Nephron progenitor cell (in vitro differentiated cells): ENCODE results near the gene AP5Z1.

Source experiments
- DNase-seq: peaks from one replicate; pipeline ENCODE4 v3.0.0; 2021
- H3K27ac Mint-ChIP-seq: 2 replicates; pipeline ENCODE4 v1.8.0; 2021; ENCODE audit warnings: mild to moderate bottlenecking, moderate library complexity, mixed read lengths
- H3K27me3 Mint-ChIP-seq: 2 replicates; pipeline ENCODE4 v1.8.0; 2021; ENCODE audit warnings: mild to moderate bottlenecking, low read depth, mixed read lengths; ENCODE audit not compliant: poor library complexity
- H3K36me3 Mint-ChIP-seq: 2 replicates; pipeline ENCODE4 v1.8.0; 2021; ENCODE audit warnings: low read depth, mixed read lengths
- H3K4me1 Mint-ChIP-seq: 2 replicates; pipeline ENCODE4 v1.8.0; 2021; ENCODE audit warnings: mixed read lengths
- H3K4me3 Mint-ChIP-seq: 2 replicates; pipeline ENCODE4 v1.8.0; 2021; ENCODE audit warnings: mild to moderate bottlenecking, moderate library complexity, mixed read lengths
- H3K9me3 Mint-ChIP-seq: 2 replicates; pipeline ENCODE4 v1.8.0; 2021; ENCODE audit warnings: mild to moderate bottlenecking, moderate library complexity, mixed read lengths
- TF ChIP-seq, protein P1 (sequence below): fragments of 200-600 bp; sonication (generic); IDR thresholded peaks from 2 replicates; pipeline ENCODE4 v1.5.0; 2021; ENCODE audit warnings: antibody characterized with exemption

The AP5Z1 gene

DNA sequence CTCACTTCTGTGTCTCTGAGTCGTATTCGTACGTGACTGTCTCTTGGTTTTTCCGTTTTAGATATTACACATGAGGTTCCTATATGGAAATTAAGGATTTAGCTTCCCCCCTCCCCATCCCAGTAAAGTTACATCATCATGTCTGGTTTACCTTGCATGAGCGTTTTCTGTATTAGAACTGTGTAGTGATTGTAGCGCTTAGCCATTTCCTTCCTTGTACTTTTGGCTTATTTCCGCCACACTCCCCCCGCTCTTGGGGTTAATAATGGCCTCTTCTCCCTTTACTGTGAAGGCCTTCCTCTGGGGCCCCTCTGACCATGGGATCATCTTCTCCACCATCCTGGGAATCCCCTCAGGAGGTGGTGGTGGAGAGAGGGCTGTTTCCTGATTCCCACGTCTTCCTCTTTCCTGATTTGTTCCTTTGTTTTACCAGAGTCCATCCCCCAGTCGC, 27.2 kb upstream of the AP5Z1 start:
- no peaks in the 10 kb centered on the region for H3K9me3 Mint-ChIP-seq
- DNase-seq, result no peak
- peaks cover 2% of the 10 kb centered on the region for H3K27me3 Mint-ChIP-seq
- peak overlapping the region; percentile 96 for H3K27ac Mint-ChIP-seq
- H3K4me3 Mint-ChIP-seq, result peak overlapping the region; percentile 54
- TF ChIP-seq, protein P1, sequence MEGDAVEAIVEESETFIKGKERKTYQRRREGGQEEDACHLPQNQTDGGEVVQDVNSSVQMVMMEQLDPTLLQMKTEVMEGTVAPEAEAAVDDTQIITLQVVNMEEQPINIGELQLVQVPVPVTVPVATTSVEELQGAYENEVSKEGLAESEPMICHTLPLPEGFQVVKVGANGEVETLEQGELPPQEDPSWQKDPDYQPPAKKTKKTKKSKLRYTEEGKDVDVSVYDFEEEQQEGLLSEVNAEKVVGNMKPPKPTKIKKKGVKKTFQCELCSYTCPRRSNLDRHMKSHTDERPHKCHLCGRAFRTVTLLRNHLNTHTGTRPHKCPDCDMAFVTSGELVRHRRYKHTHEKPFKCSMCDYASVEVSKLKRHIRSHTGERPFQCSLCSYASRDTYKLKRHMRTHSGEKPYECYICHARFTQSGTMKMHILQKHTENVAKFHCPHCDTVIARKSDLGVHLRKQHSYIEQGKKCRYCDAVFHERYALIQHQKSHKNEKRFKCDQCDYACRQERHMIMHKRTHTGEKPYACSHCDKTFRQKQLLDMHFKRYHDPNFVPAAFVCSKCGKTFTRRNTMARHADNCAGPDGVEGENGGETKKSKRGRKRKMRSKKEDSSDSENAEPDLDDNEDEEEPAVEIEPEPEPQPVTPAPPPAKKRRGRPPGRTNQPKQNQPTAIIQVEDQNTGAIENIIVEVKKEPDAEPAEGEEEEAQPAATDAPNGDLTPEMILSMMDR, result no peak
- peaks cover 58% of the 10 kb centered on the region for H3K4me1 Mint-ChIP-seq
- peaks cover 34% of the 10 kb centered on the region for H3K36me3 Mint-ChIP-seq

DNA sequence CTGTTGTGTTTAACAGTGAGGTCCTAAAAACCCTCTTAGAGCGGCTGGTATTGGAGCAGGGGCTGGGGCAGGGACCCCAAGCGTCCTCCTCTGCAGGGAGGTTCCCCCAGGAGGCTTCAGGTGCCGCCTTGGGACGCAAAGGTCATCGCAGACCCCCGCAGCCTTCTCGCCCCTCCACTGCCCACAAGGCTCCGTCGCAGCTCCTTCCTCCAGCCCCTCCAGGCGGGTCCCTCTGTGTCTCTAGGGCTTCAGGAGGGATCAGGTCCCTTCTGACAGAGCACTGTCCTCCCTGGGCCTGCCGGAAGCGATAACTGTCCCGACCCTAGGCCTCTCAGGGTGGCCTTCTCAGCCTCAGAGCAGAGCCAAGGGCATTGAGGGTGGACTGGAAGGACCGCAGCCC, 26.1 kb upstream of the AP5Z1 start:
- Mint-ChIP-seq H3K36me3 (peaks cover 34% of the 10 kb centered on the region), H3K4me1 (peaks cover 47% of the 10 kb centered on the region), H3K27me3 (peaks cover 2% of the 10 kb centered on the region), H3K9me3 (no peaks in the 10 kb centered on the region), H3K27ac (peak overlapping the region; percentile 76), H3K4me3 (no peak overlapping the region)
- no peak for DNase-seq
- TF ChIP-seq, protein P1, result no peak

DNA sequence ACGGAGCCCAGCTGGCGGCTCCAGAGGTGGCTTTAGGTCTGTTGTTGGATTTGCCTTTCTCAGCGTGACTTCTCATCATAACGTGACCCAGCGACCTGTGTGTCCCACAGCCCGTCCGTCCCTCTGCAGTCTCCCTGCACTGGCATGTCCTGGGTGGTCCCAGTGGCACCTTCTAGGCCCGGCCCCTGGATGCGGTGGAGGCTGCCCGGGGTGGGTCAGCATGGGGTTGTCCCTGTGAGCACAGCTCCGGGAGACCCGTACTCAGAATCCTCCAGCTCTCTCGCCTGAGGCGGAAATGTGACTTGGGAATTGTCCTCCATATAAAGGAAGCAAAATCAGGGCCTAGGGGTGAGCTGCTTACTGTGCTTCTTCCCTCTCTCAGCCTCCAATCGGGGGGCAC, 25.6 kb upstream of the AP5Z1 start:
- peaks cover 2% of the 10 kb centered on the region for H3K27me3 Mint-ChIP-seq
- H3K27ac Mint-ChIP-seq, result no peak overlapping the region
- no peak overlapping the region for H3K4me3 Mint-ChIP-seq
- TF ChIP-seq, protein P1, result no peak
- H3K9me3 Mint-ChIP-seq, result no peaks in the 10 kb centered on the region
- no peak for DNase-seq
- H3K4me1 Mint-ChIP-seq, result peaks cover 43% of the 10 kb centered on the region
- peaks cover 37% of the 10 kb centered on the region for H3K36me3 Mint-ChIP-seq

DNA sequence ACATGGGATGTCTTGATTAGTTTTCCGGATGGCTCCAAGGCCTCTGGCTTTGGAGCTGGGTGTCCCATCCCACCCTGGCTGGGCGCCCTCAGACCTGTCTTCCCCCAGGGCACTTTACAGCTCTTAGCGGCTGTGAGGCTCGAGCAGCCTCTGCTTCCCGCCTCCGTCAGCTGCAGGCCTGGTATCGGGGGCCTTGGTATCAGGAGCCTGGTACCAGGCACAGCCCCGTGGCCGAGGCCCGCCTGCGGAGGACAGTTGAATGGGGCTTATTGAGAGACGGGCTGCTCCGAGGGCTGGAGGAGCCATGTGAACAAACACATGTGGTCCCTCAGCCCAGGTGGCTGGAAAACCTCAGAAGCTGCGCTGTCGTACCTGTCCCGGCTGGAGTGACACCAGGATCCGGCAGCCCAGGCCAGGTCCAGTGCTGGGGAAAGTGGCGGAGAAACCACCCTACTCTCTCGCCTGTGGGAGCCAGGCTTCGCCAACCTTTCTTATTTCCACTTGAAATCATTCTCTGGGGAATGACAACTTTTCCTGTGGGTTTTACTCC, 23.9 kb upstream of the AP5Z1 start:
- TF ChIP-seq, protein P1, result no peak
- Mint-ChIP-seq H3K4me1 (peaks cover 27% of the 10 kb centered on the region), H3K36me3 (peaks cover 39% of the 10 kb centered on the region), H3K4me3 (no peak overlapping the region), H3K9me3 (no peaks in the 10 kb centered on the region), H3K27ac (no peak overlapping the region), H3K27me3 (no peaks in the 10 kb centered on the region)
- no peak for DNase-seq

DNA sequence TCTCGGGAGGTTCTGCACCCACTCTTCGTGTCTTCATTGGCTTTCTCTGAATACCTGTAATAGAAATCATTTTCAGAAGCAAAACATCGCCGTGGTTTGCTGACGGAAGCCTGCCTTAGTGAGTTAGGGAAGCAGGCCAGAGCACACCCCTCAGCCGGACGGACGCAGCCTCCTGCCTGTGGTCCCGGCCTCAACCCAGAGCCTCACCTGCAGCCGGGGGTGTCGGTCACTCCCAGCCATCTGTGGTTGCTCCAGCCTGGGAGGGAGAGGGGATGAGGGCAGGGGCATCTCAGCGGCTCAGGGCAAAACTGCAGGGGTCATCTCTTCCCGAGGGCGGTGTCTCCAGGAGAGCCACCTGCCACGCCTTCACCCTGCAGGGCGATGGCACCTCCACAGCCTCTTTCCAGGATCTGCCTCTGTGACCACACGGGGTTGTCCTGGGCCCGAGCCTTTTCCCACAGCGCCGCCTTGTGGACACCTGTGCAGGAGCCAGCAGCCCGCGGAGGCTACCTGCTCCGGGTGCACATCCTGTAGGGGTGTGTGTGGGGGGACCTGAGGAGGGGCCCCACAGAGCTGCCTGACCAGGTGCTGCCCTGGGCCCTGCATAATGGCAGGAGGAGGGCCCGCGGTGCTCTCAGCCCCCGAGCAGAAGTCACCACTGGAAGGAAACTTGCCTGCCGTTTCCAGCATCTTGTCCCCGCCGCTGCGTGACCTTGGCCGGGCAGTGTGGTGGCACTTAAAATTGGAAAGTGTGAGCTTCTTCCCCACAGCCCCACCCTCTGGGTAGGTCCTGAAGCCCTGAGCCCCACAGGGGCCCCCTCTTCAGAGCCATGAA, 21.6 kb upstream of the AP5Z1 start:
- Mint-ChIP-seq H3K36me3 (peaks cover 36% of the 10 kb centered on the region), H3K9me3 (no peaks in the 10 kb centered on the region), H3K27me3 (no peaks in the 10 kb centered on the region), H3K4me1 (peaks cover 6% of the 10 kb centered on the region), H3K27ac (no peak overlapping the region), H3K4me3 (no peak overlapping the region)
- peak; percentile 89 for DNase-seq
- TF ChIP-seq, protein P1, result peak; percentile 87
